SK-N-SH treated with all-trans-retinoic acid at 6 μM for 48 hours (cell line): ENCODE measurements around the gene MCAT.

Experiments
- ATAC-seq: fragments of 200-7000 bp; cut with Tn5 transposase; 3 replicates; pipeline ENCODE4 v1.9.1; 2020; ENCODE audit warnings: mild to moderate bottlenecking, moderate library complexity
- CREB5 ChIP-seq: fragments of 250-450 bp; sonication (Bioruptor Pico); IDR thresholded peaks from 2 replicates; pipeline ENCODE4 v1.5.1; 2020; ENCODE audit warnings: low read depth, mild to moderate bottlenecking, moderate library complexity
- CSDC2 ChIP-seq: fragments of 250-450 bp; sonication (Bioruptor Pico); IDR thresholded peaks from 2 replicates; pipeline ENCODE4 v1.5.0; 2020; ENCODE audit warnings: mild to moderate bottlenecking, moderate library complexity
- ESRRG ChIP-seq: fragments of 250-450 bp; sonication (Bioruptor Pico); IDR thresholded peaks from 2 replicates; pipeline ENCODE4 v1.6.1; 2021; ENCODE audit warnings: mild to moderate bottlenecking
- GLIS3 ChIP-seq: fragments of 250-450 bp; sonication (Bioruptor Pico); IDR thresholded peaks from 2 replicates; pipeline ENCODE4 v1.5.0; 2020; ENCODE audit warnings: mild to moderate bottlenecking, moderate library complexity
- ISL1 ChIP-seq: fragments of 250-450 bp; sonication (Bioruptor Pico); IDR thresholded peaks from 2 replicates; pipeline ENCODE4 v2.1.2; 2022; ENCODE audit warnings: mild to moderate bottlenecking, moderate library complexity
- PPARA ChIP-seq: fragments of 250-450 bp; sonication (Bioruptor Pico); IDR thresholded peaks from 2 replicates; pipeline ENCODE4 v1.5.0; 2020; ENCODE audit warnings: mild to moderate bottlenecking, borderline replicate concordance
- RARB ChIP-seq: fragments of 250-450 bp; sonication (Bioruptor Pico); IDR thresholded peaks from 2 replicates; pipeline ENCODE4 v1.8.0; 2021; ENCODE audit warnings: mild to moderate bottlenecking, moderate library complexity
- SNAI2 ChIP-seq: fragments of 250-450 bp; sonication (Bioruptor Pico); IDR thresholded peaks from 2 replicates; pipeline ENCODE4 v1.5.0; 2020; ENCODE audit warnings: mild to moderate bottlenecking, moderate library complexity
- TCF4 ChIP-seq: fragments of 250-450 bp; sonication (Bioruptor Pico); IDR thresholded peaks from 2 replicates; pipeline ENCODE4 v1.8.0; 2021; ENCODE audit warnings: mild to moderate bottlenecking, moderate library complexity, borderline replicate concordance
- ZC3H10 ChIP-seq: fragments of 250-450 bp; sonication (Bioruptor Pico); IDR thresholded peaks from 2 replicates; pipeline ENCODE4 v1.5.1; 2021; ENCODE audit warnings: mild to moderate bottlenecking, moderate library complexity
- ZFP3 ChIP-seq: fragments of 250-450 bp; sonication (Bioruptor Pico); IDR thresholded peaks from 2 replicates; pipeline ENCODE4 v1.5.0; 2020; ENCODE audit warnings: mild to moderate bottlenecking, moderate library complexity
- ZFP30 ChIP-seq: fragments of 450-650 bp; formaldehyde crosslinking; IDR thresholded peaks from 2 replicates; pipeline ENCODE4 v1.5.0; 2022; ENCODE audit warnings: mild to moderate bottlenecking, moderate library complexity
- ZNF70 ChIP-seq: fragments of 450-650 bp; formaldehyde crosslinking; IDR thresholded peaks from 2 replicates; pipeline ENCODE4 v1.5.0; 2020; ENCODE audit warnings: mild to moderate bottlenecking, moderate library complexity
- ZNF8 ChIP-seq: fragments of 450-650 bp; formaldehyde crosslinking; IDR thresholded peaks from 2 replicates; pipeline ENCODE4 v1.5.0; 2020; ENCODE audit warnings: mild to moderate bottlenecking, moderate library complexity
- TF ChIP-seq, protein P1 (sequence below): fragments of 250-450 bp; sonication (Bioruptor Pico); IDR thresholded peaks from 2 replicates; pipeline ENCODE4 v1.8.0; 2021; ENCODE audit warnings: low read depth, mild to moderate bottlenecking, moderate library complexity, borderline replicate concordance
- TF ChIP-seq, protein P2 (sequence below): fragments of 250-450 bp; sonication (Bioruptor Pico); IDR thresholded peaks from 2 replicates; pipeline ENCODE4 v1.8.0; 2020; ENCODE audit warnings: mild to moderate bottlenecking, moderate library complexity, borderline replicate concordance
- TF ChIP-seq, protein P3 (sequence below): fragments of 250-450 bp; sonication (Bioruptor Pico); IDR thresholded peaks from 2 replicates; pipeline ENCODE4 v1.5.0; 2020; ENCODE audit warnings: mild to moderate bottlenecking, moderate library complexity
- TF ChIP-seq, protein P4 (sequence below): fragments of 250-450 bp; sonication (Bioruptor Pico); IDR thresholded peaks from 2 replicates; pipeline ENCODE4 v1.5.1; 2021; ENCODE audit warnings: mild to moderate bottlenecking, moderate library complexity

MCAT gene

GRCh38 chr22:43172191-43172590, 29.0 kb upstream of the MCAT start:
- TF ChIP-seq ZFP30: no peak
- TF ChIP-seq, protein P1, sequence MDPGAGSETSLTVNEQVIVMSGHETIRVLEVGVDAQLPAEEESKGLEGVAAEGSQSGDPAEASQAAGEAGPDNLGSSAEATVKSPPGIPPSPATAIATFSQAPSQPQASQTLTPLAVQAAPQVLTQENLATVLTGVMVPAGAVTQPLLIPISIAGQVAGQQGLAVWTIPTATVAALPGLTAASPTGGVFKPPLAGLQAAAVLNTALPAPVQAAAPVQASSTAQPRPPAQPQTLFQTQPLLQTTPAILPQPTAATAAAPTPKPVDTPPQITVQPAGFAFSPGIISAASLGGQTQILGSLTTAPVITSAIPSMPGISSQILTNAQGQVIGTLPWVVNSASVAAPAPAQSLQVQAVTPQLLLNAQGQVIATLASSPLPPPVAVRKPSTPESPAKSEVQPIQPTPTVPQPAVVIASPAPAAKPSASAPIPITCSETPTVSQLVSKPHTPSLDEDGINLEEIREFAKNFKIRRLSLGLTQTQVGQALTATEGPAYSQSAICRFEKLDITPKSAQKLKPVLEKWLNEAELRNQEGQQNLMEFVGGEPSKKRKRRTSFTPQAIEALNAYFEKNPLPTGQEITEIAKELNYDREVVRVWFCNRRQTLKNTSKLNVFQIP (CRISPR knock-in tag): no peak
- no peak for TF ChIP-seq TCF4
- TF ChIP-seq, protein P2, sequence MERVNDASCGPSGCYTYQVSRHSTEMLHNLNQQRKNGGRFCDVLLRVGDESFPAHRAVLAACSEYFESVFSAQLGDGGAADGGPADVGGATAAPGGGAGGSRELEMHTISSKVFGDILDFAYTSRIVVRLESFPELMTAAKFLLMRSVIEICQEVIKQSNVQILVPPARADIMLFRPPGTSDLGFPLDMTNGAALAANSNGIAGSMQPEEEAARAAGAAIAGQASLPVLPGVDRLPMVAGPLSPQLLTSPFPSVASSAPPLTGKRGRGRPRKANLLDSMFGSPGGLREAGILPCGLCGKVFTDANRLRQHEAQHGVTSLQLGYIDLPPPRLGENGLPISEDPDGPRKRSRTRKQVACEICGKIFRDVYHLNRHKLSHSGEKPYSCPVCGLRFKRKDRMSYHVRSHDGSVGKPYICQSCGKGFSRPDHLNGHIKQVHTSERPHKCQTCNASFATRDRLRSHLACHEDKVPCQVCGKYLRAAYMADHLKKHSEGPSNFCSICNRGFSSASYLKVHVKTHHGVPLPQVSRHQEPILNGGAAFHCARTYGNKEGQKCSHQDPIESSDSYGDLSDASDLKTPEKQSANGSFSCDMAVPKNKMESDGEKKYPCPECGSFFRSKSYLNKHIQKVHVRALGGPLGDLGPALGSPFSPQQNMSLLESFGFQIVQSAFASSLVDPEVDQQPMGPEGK: no peak
- TF ChIP-seq, protein P3, sequence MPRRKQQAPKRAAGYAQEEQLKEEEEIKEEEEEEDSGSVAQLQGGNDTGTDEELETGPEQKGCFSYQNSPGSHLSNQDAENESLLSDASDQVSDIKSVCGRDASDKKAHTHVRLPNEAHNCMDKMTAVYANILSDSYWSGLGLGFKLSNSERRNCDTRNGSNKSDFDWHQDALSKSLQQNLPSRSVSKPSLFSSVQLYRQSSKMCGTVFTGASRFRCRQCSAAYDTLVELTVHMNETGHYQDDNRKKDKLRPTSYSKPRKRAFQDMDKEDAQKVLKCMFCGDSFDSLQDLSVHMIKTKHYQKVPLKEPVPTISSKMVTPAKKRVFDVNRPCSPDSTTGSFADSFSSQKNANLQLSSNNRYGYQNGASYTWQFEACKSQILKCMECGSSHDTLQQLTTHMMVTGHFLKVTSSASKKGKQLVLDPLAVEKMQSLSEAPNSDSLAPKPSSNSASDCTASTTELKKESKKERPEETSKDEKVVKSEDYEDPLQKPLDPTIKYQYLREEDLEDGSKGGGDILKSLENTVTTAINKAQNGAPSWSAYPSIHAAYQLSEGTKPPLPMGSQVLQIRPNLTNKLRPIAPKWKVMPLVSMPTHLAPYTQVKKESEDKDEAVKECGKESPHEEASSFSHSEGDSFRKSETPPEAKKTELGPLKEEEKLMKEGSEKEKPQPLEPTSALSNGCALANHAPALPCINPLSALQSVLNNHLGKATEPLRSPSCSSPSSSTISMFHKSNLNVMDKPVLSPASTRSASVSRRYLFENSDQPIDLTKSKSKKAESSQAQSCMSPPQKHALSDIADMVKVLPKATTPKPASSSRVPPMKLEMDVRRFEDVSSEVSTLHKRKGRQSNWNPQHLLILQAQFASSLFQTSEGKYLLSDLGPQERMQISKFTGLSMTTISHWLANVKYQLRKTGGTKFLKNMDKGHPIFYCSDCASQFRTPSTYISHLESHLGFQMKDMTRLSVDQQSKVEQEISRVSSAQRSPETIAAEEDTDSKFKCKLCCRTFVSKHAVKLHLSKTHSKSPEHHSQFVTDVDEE (CRISPR knock-in tag): no peak
- TF ChIP-seq ISL1 (CRISPR knock-in tag): no peak
- ATAC-seq: no peak

DNA sequence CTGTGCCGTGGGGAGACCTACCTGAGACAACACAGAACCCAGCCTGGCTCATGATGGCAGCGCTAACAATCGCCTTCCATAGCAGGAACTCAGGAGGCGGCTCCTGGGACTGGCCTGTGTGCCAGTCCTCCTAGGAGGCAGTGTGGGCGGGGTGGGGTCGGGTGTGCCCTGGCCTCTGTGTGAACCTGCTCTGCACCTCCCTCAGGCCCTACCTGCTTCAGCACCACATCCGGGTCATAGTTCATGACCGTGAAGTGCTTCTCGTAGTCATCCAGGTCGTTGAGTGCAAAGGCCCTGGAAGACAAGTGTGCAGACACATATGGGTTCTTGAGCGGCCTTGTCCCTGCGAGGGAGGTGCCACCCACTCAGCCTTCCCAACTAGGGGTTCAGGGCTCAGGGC, 28.4 kb upstream of the MCAT start:
- no peak for ATAC-seq

DNA sequence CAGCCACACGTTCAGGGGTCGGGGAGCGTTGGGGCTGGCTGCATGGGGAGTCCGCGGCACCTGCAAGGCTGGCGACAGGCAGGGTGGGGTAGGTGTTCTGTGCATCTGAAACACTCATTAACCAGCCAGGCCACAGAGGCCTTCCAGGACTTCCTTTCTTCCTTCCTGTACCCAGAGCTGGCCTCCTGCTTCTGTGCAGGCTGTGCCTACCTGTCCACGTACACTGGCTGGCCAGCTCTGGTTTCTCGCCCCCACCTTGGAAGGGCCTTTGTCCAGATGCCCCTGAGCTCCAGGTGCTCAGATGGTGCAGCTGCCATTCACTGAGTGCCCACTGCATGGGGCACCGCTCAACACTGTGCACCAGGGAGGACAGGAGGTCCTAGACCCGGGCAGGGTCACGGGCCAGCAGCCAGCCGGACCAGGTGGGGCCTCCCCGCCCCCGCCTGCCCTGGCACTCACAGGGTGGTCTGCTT, 27.9 kb upstream of the MCAT start:
- ATAC-seq: no peak
- TF ChIP-seq PPARA: no peak
- TF ChIP-seq ZFP30: no peak
- TF ChIP-seq, protein P2: no peak
- TF ChIP-seq, protein P3 (CRISPR knock-in tag): no peak
- no peak for TF ChIP-seq ZNF70 (CRISPR knock-in tag)
- TF ChIP-seq SNAI2 (CRISPR knock-in tag): no peak
- no peak for TF ChIP-seq ZFP3 (CRISPR knock-in tag)
- TF ChIP-seq, protein P4, sequence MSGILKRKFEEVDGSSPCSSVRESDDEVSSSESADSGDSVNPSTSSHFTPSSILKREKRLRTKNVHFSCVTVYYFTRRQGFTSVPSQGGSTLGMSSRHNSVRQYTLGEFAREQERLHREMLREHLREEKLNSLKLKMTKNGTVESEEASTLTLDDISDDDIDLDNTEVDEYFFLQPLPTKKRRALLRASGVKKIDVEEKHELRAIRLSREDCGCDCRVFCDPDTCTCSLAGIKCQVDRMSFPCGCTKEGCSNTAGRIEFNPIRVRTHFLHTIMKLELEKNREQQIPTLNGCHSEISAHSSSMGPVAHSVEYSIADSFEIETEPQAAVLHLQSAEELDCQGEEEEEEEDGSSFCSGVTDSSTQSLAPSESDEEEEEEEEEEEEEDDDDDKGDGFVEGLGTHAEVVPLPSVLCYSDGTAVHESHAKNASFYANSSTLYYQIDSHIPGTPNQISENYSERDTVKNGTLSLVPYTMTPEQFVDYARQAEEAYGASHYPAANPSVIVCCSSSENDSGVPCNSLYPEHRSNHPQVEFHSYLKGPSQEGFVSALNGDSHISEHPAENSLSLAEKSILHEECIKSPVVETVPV (CRISPR knock-in tag): no peak
- no peak for TF ChIP-seq GLIS3 (CRISPR knock-in tag)
- no peak for TF ChIP-seq ESRRG (CRISPR knock-in tag)
- no peak for TF ChIP-seq CREB5 (CRISPR knock-in tag)
- no peak for TF ChIP-seq TCF4
- TF ChIP-seq RARB (CRISPR knock-in tag): no peak
- no peak for TF ChIP-seq CSDC2 (CRISPR knock-in tag)
- TF ChIP-seq, protein P1 (CRISPR knock-in tag): no peak
- no peak for TF ChIP-seq ZC3H10 (CRISPR knock-in tag)
- TF ChIP-seq ZNF8: no peak

More for the DNA sequence above, 28.4 kb upstream of the MCAT start:
- TF ChIP-seq, protein P2: no peak
